T-helper 1 cell treated with Interleukin-12 subunit alpha and Interleukin-12 subunit beta and Interleukin-4 antibody, amounts not matched to agents 30 μg/mL and 1 μg/mL, for 36 hours (primary cell): Measurements from ENCODE around the gene SHISA9.

Source experiments
- H3K27ac Mint-ChIP-seq: one replicate; pipeline ENCODE4 v1.8.0; 2021; ENCODE audit warnings: mild to moderate bottlenecking, mixed read lengths
- H3K27me3 Mint-ChIP-seq: one replicate; pipeline ENCODE4 v1.8.0; 2021; ENCODE audit warnings: low read depth, mixed read lengths
- H3K36me3 Mint-ChIP-seq: one replicate; pipeline ENCODE4 v1.8.0; 2021; ENCODE audit warnings: low read depth, mixed read lengths
- H3K4me1 Mint-ChIP-seq: one replicate; pipeline ENCODE4 v1.8.0; 2021; ENCODE audit warnings: low read depth, mixed read lengths
- H3K4me3 Mint-ChIP-seq: one replicate; pipeline ENCODE4 v1.8.0; 2021; ENCODE audit warnings: mild to moderate bottlenecking, moderate library complexity, mixed read lengths
- H3K9me3 Mint-ChIP-seq: one replicate; pipeline ENCODE4 v1.8.0; 2021; ENCODE audit warnings: mixed read lengths

The SHISA9 gene

GRCh38 chr16:13238182-13238581, 336.8 kb downstream of the SHISA9 start:
- no peak overlapping the region for H3K4me3 Mint-ChIP-seq
- no peaks in the 10 kb centered on the region for H3K27me3 Mint-ChIP-seq

DNA sequence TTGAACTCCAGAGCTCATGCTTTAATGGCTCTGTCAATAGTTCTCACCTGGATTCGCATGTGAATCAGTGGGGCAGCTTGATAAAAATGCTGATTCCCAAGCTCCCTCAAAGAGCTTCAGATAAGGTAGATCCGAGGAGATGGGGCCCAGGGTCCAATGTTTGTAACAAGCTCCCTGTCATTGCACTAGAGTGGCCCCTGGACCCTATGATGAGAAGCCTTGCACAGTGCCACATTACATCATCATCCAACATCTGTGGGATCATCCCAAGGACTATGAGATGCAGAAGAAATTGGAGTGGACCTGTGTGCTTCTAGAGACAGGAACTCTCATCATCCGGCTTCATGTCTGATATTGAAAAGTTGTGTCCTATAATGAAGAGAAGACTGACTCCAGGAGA, 340.8 kb downstream of the SHISA9 start:
- Mint-ChIP-seq H3K4me1 (no peaks in the 10 kb centered on the region), H3K9me3 (peaks cover 13% of the 10 kb centered on the region), H3K27me3 (no peaks in the 10 kb centered on the region), H3K27ac (no peak overlapping the region), H3K36me3 (no peaks in the 10 kb centered on the region), H3K4me3 (no peak overlapping the region)

More at GRCh38 chr16:13238182-13238581, 336.8 kb downstream of the SHISA9 start:
- Mint-ChIP-seq H3K27ac (no peak overlapping the region), H3K9me3 (peaks cover 18% of the 10 kb centered on the region), H3K36me3 (no peaks in the 10 kb centered on the region), H3K4me1 (no peaks in the 10 kb centered on the region)

GRCh38 chr16:13244770-13245169, 343.4 kb downstream of the SHISA9 start:
- no peaks in the 10 kb centered on the region for H3K27me3 Mint-ChIP-seq
- H3K36me3 Mint-ChIP-seq, result no peaks in the 10 kb centered on the region
- peaks cover 11% of the 10 kb centered on the region for H3K9me3 Mint-ChIP-seq
- H3K4me3 Mint-ChIP-seq, result no peak overlapping the region
- no peaks in the 10 kb centered on the region for H3K4me1 Mint-ChIP-seq
- H3K27ac Mint-ChIP-seq, result no peak overlapping the region

- Mint-ChIP-seq H3K27me3 (no peaks in the 10 kb centered on the region), H3K4me1 (no peaks in the 10 kb centered on the region), H3K36me3 (no peaks in the 10 kb centered on the region), H3K9me3 (peaks cover 4% of the 10 kb centered on the region), H3K4me3 (no peak overlapping the region), H3K27ac (no peak overlapping the region)
Measured at GRCh38 chr16:13245713-13246377, 344.4 kb downstream of the SHISA9 start.

DNA sequence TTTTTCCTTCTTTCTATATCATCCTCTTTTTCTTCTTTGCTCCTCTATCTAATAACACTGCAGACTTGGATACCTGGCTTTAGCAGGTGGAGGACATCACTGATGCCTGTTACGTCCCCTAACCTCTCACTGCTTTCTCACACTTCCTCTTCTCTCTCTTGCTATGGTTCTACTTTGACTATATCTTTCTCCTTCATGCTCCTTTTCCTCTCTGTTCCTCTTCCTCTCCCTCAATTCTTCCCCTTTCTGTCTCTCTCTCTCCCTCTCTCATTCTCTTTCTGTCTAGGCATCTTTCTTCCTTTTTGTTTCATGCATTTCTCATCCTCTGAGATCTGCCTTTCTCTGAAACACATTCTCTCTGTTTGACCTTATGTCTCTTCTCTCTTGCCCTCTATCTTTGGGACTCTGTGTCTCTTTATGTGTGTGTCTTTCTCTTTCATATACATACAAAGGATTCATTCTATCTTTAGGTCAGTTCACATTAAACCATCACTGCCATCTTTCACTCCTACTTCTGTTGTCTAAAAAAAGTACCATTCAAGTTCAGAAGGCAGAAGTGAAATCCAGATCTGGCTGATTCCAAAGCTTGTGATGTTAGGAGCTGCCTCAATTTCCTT, 353.7 kb downstream of the SHISA9 start:
- no peak overlapping the region for H3K27ac Mint-ChIP-seq
- no peaks in the 10 kb centered on the region for H3K36me3 Mint-ChIP-seq
- H3K27me3 Mint-ChIP-seq, result no peaks in the 10 kb centered on the region
- H3K4me1 Mint-ChIP-seq, result no peaks in the 10 kb centered on the region
- H3K9me3 Mint-ChIP-seq, result peaks cover 33% of the 10 kb centered on the region
- no peak overlapping the region for H3K4me3 Mint-ChIP-seq

DNA sequence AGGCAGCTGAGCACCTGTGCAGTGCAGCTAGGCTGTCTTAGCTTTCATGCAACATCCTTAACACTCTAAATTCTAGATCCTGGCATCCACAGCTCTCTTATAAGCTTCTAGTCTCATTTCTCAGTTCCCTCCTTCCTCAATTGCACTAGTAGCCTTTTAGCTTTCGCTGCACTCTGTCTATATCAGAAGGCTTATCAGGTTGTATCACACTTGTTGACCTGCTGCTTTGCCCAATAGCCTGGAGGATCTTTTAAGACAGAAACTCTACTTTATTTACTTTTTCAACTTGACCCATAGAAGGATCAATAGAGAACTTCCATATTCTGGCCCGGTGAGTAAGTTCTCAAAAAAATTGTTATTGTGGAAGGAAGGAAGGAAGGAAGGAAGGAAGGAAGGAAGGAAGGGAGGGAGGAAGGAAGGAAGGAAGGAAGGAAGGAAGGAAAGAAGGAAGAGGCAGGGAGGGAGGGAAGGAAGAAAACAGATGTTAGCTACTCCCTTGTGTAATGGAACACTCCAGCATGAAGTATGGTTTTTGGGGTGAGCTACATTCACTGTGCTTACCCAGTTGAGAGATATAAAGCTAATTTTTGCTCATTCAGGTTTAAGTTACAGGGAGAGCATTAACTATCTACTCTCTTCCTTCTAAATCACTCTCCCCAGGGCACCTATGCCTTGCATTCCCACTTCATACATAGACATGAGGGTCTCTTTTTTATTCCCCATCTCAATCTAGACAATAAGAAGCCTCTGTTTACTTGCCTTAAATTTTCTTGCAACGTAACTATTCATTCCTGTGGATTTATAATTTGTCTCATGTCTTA, 361.1 kb downstream of the SHISA9 start:
- no peak overlapping the region for H3K4me3 Mint-ChIP-seq
- H3K27ac Mint-ChIP-seq, result no peak overlapping the region
- H3K4me1 Mint-ChIP-seq, result no peaks in the 10 kb centered on the region
- H3K27me3 Mint-ChIP-seq, result no peaks in the 10 kb centered on the region
- peaks cover 15% of the 10 kb centered on the region for H3K9me3 Mint-ChIP-seq
- no peaks in the 10 kb centered on the region for H3K36me3 Mint-ChIP-seq

DNA sequence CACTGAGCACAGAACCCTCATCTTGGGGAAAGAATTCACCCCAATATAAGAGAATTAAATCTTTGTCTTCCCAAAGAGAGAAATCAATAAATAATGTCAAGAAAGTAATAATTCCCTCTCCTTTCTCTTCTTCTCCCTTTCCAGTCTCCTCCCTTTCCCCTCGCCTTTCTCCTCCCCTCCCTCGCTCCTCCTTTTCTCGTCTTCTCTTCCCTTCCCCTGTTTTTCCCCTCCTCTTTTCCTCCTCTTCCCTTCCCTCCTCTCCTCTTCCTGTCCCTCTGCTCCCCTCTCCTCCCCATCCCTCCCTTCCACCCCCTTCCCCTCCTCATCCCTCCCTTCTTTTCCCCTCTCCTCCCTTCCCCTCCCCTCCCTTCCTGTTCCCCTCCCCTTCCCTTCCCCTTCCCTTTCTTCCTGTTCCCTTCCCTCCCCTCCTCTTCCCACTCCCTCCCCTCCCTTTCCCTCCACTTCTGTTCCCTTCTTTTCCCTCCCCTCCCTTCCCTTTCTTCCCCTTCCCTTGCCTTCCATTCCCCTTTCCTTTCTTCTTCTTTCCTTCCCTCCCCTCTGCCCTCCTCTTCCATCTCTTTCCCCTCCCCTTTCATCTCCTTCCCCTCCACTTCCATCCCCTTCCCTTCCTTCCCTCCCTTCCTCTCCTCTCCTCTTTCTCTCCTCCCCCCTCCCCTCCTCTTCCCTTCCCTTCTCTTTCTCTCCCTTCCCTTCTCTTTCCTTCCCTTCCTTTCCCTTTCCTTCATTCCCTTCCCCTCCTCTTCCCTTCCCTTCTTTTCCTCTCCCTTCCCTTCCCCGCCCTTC, 363.6 kb downstream of the SHISA9 start:
- H3K4me1 Mint-ChIP-seq, result no peaks in the 10 kb centered on the region
- H3K27me3 Mint-ChIP-seq, result no peaks in the 10 kb centered on the region
- no peak overlapping the region for H3K4me3 Mint-ChIP-seq
- no peak overlapping the region for H3K27ac Mint-ChIP-seq
- no peaks in the 10 kb centered on the region for H3K36me3 Mint-ChIP-seq
- H3K9me3 Mint-ChIP-seq, result peaks cover 13% of the 10 kb centered on the region

DNA sequence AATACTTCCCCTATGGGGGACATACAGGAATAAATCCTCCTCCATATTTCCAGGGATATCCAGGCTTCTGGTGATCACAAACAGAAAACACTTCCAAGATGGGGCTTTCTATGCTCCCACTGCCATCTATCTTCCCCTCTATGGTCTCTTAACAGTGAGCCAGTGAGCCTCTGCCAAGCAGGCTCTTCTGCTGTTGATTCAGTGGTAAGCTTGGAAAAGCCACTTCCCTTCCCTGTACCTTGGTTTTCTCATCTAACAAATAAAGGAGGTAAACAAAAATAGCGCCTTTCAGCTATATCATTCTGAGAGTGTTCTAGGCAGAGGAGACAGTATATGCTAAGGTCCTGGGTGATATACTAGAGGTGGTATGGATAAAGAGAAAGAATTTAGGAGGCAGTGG, 368.0 kb downstream of the SHISA9 start:
- no peak overlapping the region for H3K4me3 Mint-ChIP-seq
- H3K27ac Mint-ChIP-seq, result no peak overlapping the region
- no peaks in the 10 kb centered on the region for H3K27me3 Mint-ChIP-seq
- no peaks in the 10 kb centered on the region for H3K36me3 Mint-ChIP-seq
- no peaks in the 10 kb centered on the region for H3K4me1 Mint-ChIP-seq
- H3K9me3 Mint-ChIP-seq, result peaks cover 9% of the 10 kb centered on the region

- Mint-ChIP-seq H3K4me3 (no peak overlapping the region), H3K27ac (no peak overlapping the region), H3K36me3 (no peaks in the 10 kb centered on the region), H3K9me3 (peaks cover 9% of the 10 kb centered on the region), H3K4me1 (no peaks in the 10 kb centered on the region), H3K27me3 (no peaks in the 10 kb centered on the region)
Measured at GRCh38 chr16:13269905-13270528, 368.6 kb downstream of the SHISA9 start.

- H3K4me1 Mint-ChIP-seq, result no peaks in the 10 kb centered on the region
- no peak overlapping the region for H3K27ac Mint-ChIP-seq
- no peak overlapping the region for H3K4me3 Mint-ChIP-seq
- peaks cover 9% of the 10 kb centered on the region for H3K9me3 Mint-ChIP-seq
- no peaks in the 10 kb centered on the region for H3K36me3 Mint-ChIP-seq
- H3K27me3 Mint-ChIP-seq, result no peaks in the 10 kb centered on the region
Measured at GRCh38 chr16:13270602-13271001, 369.2 kb downstream of the SHISA9 start.

GRCh38 chr16:13289515-13289914, 388.1 kb downstream of the SHISA9 start:
- Mint-ChIP-seq H3K36me3 (no peaks in the 10 kb centered on the region), H3K27me3 (no peaks in the 10 kb centered on the region), H3K4me1 (no peaks in the 10 kb centered on the region), H3K4me3 (no peak overlapping the region), H3K9me3 (peaks cover 7% of the 10 kb centered on the region), H3K27ac (no peak overlapping the region)
